ENCODE results near the gene TTC21B.
A peak's percentile ranks its signal among the peaks of the same experiment; 100 is the strongest.

The TTC21B gene

GRCh38 chr2:165953306-165953654, 296 bp downstream of the TTC21B start:
- in situ Hi-C loops (cut with MboI; ENCODE audit: low pct_unique_long_range_greater_than_20kb, low sequenced_read_pairs, unreplicated experiment), result no loop called here
- DNase-seq (ENCODE audit: low spot score), result no peak
- no peak for TF ChIP-seq CTCF (IDR thresholded peaks at IDR 0.05; ENCODE audit: extremely low read depth, insufficient read depth, missing control alignments)

- no peak for TF ChIP-seq CTCF (IDR thresholded peaks at IDR 0.05; ENCODE audit: extremely low read depth, insufficient read depth, missing control alignments)
- in situ Hi-C loops (cut with MboI; ENCODE audit: low pct_unique_long_range_greater_than_20kb, low sequenced_read_pairs, unreplicated experiment), result no loop called here
Observed at GRCh38 chr2:165952741-165953211, 800 bp downstream of the TTC21B start.

GRCh38 chr2:165952085-165952484, 1.5 kb downstream of the TTC21B start:
- in situ Hi-C loops (cut with MboI; ENCODE audit: low pct_unique_long_range_greater_than_20kb, low sequenced_read_pairs, unreplicated experiment), result no loop called here
- no peak for DNase-seq (ENCODE audit: low spot score)
- no peak for TF ChIP-seq CTCF (IDR thresholded peaks at IDR 0.05; ENCODE audit: extremely low read depth, insufficient read depth, missing control alignments)

More at GRCh38 chr2:165952741-165953211, 800 bp downstream of the TTC21B start:
- DNase-seq (ENCODE audit: low spot score), result peak; percentile 25

GRCh38 chr2:165950438-165950837, 3.1 kb downstream of the TTC21B start:
- no peak for DNase-seq (ENCODE audit: low spot score)
- no peak for TF ChIP-seq CTCF (IDR thresholded peaks at IDR 0.05; ENCODE audit: extremely low read depth, insufficient read depth, missing control alignments)
- in situ Hi-C loops (cut with MboI; ENCODE audit: low pct_unique_long_range_greater_than_20kb, low sequenced_read_pairs, unreplicated experiment), result no loop called here

- in situ Hi-C loops (cut with MboI; ENCODE audit: low pct_unique_long_range_greater_than_20kb, low sequenced_read_pairs, unreplicated experiment), result no loop called here
- no peak for TF ChIP-seq CTCF (IDR thresholded peaks at IDR 0.05; ENCODE audit: extremely low read depth, insufficient read depth, missing control alignments)
Observed at GRCh38 chr2:165941827-165942226, 11.7 kb downstream of the TTC21B start.

GRCh38 chr2:165938237-165938636, 15.3 kb downstream of the TTC21B start:
- no peak for DNase-seq (ENCODE audit: low spot score)
- TF ChIP-seq CTCF (IDR thresholded peaks at IDR 0.05; ENCODE audit: extremely low read depth, insufficient read depth, missing control alignments), result no peak
- in situ Hi-C loops (cut with MboI; ENCODE audit: low pct_unique_long_range_greater_than_20kb, low sequenced_read_pairs, unreplicated experiment), result no loop called here

More at GRCh38 chr2:165941827-165942226, 11.7 kb downstream of the TTC21B start:
- no peak for DNase-seq (ENCODE audit: low spot score)
